Endothelial cell of umbilical vein (primary cell): ENCODE data around the gene GMCL2. TPM values are rescaled to one million over a fixed set of nuclear protein-coding genes. Genes with fewer than 3 reads are reported as not detected.

ENCODE experiments used
- BruUV-seq: library from RNA; stranded (reverse); fragments of 400-500 nt; replicated peaks from 2 replicates; lab custom pipeline; 2021; lab: Mats Ljungman, UMichigan
- CTCF ChIA-PET: fragments of 300-600, 350-600 bp; sonication (Branson Sonifier 250); formaldehyde crosslinking; loops from one replicate; lab custom pipeline; 2021; ENCODE audit warnings: antibody characterized with exemption, inconsistent platforms; lab: Charles Lee
- POLR2A ChIA-PET: fragments of 300-600, 350-600 bp; sonication (Branson Sonifier 250); formaldehyde crosslinking; loops from one replicate; lab custom pipeline; 2021; ENCODE audit warnings: antibody characterized with exemption, inconsistent platforms; lab: Charles Lee
- DNase-seq: peaks from one replicate; pipeline ENCODE4 v3.0.0-alpha.2; 2011; ENCODE audit warnings: low read depth, low spot score
- FAIRE-seq: peaks from 2 replicates; lab custom pipeline; 2011; peaks lifted over from hg19 to GRCh38; lab: Jason Lieb, UNC
- H2AFZ ChIP-seq: 2 replicates; pipeline ENCODE4 v1.6.0; 2012; ENCODE audit warnings: low read depth, low read length, control low read depth, inconsistent platforms
- H3K27ac ChIP-seq: 2 replicates; pipeline ENCODE4 v1.5.1; 2011; ENCODE audit warnings: low read depth, mild to moderate bottlenecking, control low read depth, low read length, moderate library complexity; ENCODE audit not compliant: insufficient read depth
- H3K27me3 ChIP-seq, 2 experiments: 2 replicates each; pipeline versions ENCODE4 v1.6.0 to v1.6.1; 2011; ENCODE audit warnings: low read length in 2 of 2, mixed read lengths in 1 of 2; ENCODE audit not compliant: control insufficient read depth in 2 of 2, insufficient read depth in 2 of 2
- H3K36me3 ChIP-seq, 2 experiments: 2 replicates in 1 of 2; 3 replicates in 1 of 2; pipeline ENCODE4 v1.5.1; 2011; ENCODE audit warnings: low read length in 2 of 2, mild to moderate bottlenecking in 1 of 2, moderate library complexity in 1 of 2; ENCODE audit not compliant: control insufficient read depth in 2 of 2, insufficient read depth in 2 of 2; ENCODE audit errors: extremely low read depth in 1 of 2
- H3K4me1 ChIP-seq: 3 replicates; pipeline ENCODE4 v1.5.1; 2011; ENCODE audit warnings: mild to moderate bottlenecking, low read length; ENCODE audit not compliant: control insufficient read depth, insufficient read depth; ENCODE audit errors: extremely low read depth
- H3K4me2 ChIP-seq: 2 replicates; pipeline ENCODE4 v1.6.1; 2011; ENCODE audit warnings: low read length, control low read depth, mixed read lengths; ENCODE audit not compliant: insufficient read depth
- H3K4me3 ChIP-seq, 3 experiments: fragments of 200-600 bp in 1 of 3; sonication (generic), shearing (Covaris generic) in 1 of 3; replicated peaks in 1 of 3; 2 replicates each; pipeline ENCODE4 v1.5.1; 2011 to 2016; ENCODE audit warnings: control low read depth in 3 of 3, low read length in 3 of 3, mild to moderate bottlenecking in 2 of 3, inconsistent platforms in 1 of 3, low read depth in 1 of 3, moderate library complexity in 1 of 3; ENCODE audit not compliant: insufficient read depth in 1 of 3
- H3K79me2 ChIP-seq: 2 replicates; pipeline ENCODE4 v1.6.0; 2012; ENCODE audit warnings: low read length, inconsistent platforms; ENCODE audit not compliant: control insufficient read depth, insufficient read depth
- H3K9ac ChIP-seq: replicated peaks from 2 replicates; pipeline ENCODE3; 2011; ENCODE audit warnings: low read length, control low read depth; ENCODE audit not compliant: insufficient read depth; ENCODE audit errors: extremely low read depth
- H3K9me1 ChIP-seq: replicated peaks from 3 replicates; pipeline ENCODE4 v1.6.0; 2011; ENCODE audit warnings: mild to moderate bottlenecking, low read length; ENCODE audit not compliant: control insufficient read depth, insufficient read depth; ENCODE audit errors: extremely low read depth
- H3K9me3 ChIP-seq: replicated peaks from 2 replicates; pipeline ENCODE4 v1.5.1; 2012; ENCODE audit warnings: low read length, inconsistent platforms; ENCODE audit not compliant: control insufficient read depth, insufficient read depth
- H4K20me1 ChIP-seq: replicated peaks from 2 replicates; pipeline ENCODE3; 2011; ENCODE audit warnings: mild to moderate bottlenecking, low read length; ENCODE audit not compliant: control insufficient read depth, insufficient read depth; ENCODE audit errors: extremely low read depth
- EZH2 ChIP-seq: IDR thresholded peaks from 2 replicates; pipeline ENCODE4 v1.6.1; 2012; ENCODE audit warnings: borderline replicate concordance, low read depth, mild to moderate bottlenecking, moderate library complexity, low read length, inconsistent platforms; ENCODE audit not compliant: severe bottlenecking
- FOS ChIP-seq: IDR thresholded peaks from 2 replicates; pipeline ENCODE4 v1.6.1; 2011; ENCODE audit warnings: mild to moderate bottlenecking, low read length, moderate library complexity, borderline replicate concordance; ENCODE audit not compliant: insufficient read depth
- GATA2 ChIP-seq: IDR thresholded peaks from 2 replicates; pipeline ENCODE4 v1.7.0; 2011; ENCODE audit warnings: low read depth, mild to moderate bottlenecking, moderate library complexity, mixed read lengths, low read length; ENCODE audit not compliant: insufficient read length, insufficient read depth
- JUN ChIP-seq: IDR thresholded peaks from 2 replicates; pipeline ENCODE4 v1.6.1; 2011; ENCODE audit warnings: borderline replicate concordance, low read depth; ENCODE audit not compliant: insufficient read length, insufficient read depth
- MYC ChIP-seq: IDR thresholded peaks from one replicate; pipeline ENCODE4 v1.6.1; 2011; ENCODE audit warnings: mild to moderate bottlenecking, low read depth, low read length
- POLR2A ChIP-seq: IDR thresholded peaks from 2 replicates; pipeline ENCODE4 v1.6.1; 2012; ENCODE audit warnings: low read depth, mild to moderate bottlenecking, control low read depth, low read length
- POLR2AphosphoS5 ChIP-seq: IDR thresholded peaks from 2 replicates; pipeline ENCODE4 v1.6.1; 2012; ENCODE audit warnings: low read depth, mild to moderate bottlenecking, control low read depth, low read length, moderate library complexity; ENCODE audit not compliant: insufficient read depth
- dilution Hi-C: fragments of 300-500 bp; cut with MboI; formaldehyde crosslinking; loops from one replicate; pipeline ENCODE4 v1.15.0; 2019; ENCODE audit warnings: low sequenced_read_pairs; ENCODE audit not compliant: extremely low pct_ligation_motif_present
- intact Hi-C: fragments of 100-400 bp; cut with micrococcal nuclease; formaldehyde crosslinking; loops from one replicate; pipeline ENCODE4 v1.10.0; 2022
- polyA plus RNA-seq, 4 experiments: library from polyadenylated mRNA; depleted of rRNA in 3 of 4; stranded (reverse) in 3 of 4; unstranded in 1 of 4; fragments of >200 nt; gene quantifications; 2 replicates each; pipeline versions ENCODE4 v1.2.1 to v1.2.3, GENCODE V29; 2011 to 2012; ENCODE audit warnings: missing spikeins in 1 of 4
- total RNA-seq: library from RNA; stranded (reverse); gene quantifications from 2 replicates; pipeline ENCODE4 v1.2.3, GENCODE V29; 2021
- TF ChIP-seq, protein P1 (sequence below): IDR thresholded peaks from 2 replicates; pipeline ENCODE4 v1.6.1; 2011; ENCODE audit not compliant: insufficient read depth, insufficient read length
- TF ChIP-seq, protein P2 (sequence below), 2 donors: IDR thresholded peaks; 1 replicate in 1 of 2; 2 replicates in 1 of 2; pipeline ENCODE4 v1.5.1; 2011; ENCODE audit warnings: low read length in 2 of 2, mild to moderate bottlenecking in 2 of 2, moderate library complexity in 2 of 2, control low read depth in 1 of 2, inconsistent platforms in 1 of 2, low read depth in 1 of 2; ENCODE audit not compliant: insufficient read depth in 1 of 2; ENCODE audit errors: extremely low read depth in 1 of 2

The GMCL2 gene
- total and polyA plus RNA-seq, 2 donors (not counting 3 experiments of a cell fraction or from before 2014, with no cell fraction given), result not detected

DNA sequence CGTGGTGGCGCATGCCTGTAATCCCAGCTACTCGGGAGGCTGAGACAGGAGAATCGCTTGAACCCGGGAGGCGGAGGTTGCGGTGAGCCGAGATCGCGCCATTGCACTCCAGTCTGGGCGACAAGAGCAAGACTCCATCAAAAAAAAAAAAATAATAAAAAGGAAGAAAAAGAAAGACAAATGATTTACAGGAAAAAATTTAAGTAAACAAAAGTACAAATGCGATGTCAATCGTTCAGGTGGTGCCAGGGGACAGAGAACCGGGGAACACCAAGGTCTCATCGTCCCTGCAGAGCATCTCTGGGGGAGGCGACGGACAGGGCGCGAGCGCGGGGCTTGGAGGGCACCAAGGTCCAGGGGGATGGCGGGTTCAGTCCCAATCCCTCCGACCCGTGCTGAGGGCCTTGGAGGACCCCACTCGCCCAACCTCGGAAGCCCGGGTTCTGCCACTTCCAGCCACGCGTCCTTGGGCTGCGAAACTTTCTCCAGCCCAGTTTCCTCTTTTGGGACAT, 16.6 kb upstream of the GMCL2 start:
- Histone ChIP-seq H4K20me1 (peaks cover 4% of the 10 kb centered on the region), H3K4me3 (peak overlapping the region; percentile 42 to 66 (median 57)), H3K9me3 (no peaks in the 10 kb centered on the region), H3K9ac (peak overlapping the region; percentile 60), H2AFZ (peak overlapping the region; percentile 58), H3K4me1 (peaks cover 22% of the 10 kb centered on the region), H3K9me1 (no peaks in the 10 kb centered on the region), H3K4me2 (peak overlapping the region; percentile 62), H3K27ac (peak overlapping the region; percentile 2), H3K79me2 (peaks cover 46% of the 10 kb centered on the region), H3K27me3 (no peaks in the 10 kb centered on the region), H3K36me3 (peaks cover 14 to 18% of the 10 kb centered on the region in 2 experiments)
- CTCF ChIA-PET, result interaction anchor here (0.9 to 1.1 kb wide), 2 partner anchors 34 to 128 kb away, joined by 3 to 9 read pairs; no protein-coding TSS in a partner anchor
- DNase-seq (no peak), FAIRE-seq (no peak)
- intact Hi-C loops (loop anchor here (1.0 to 2.0 kb wide), 4 partner anchors 29 to 127 kb away; partner anchors contain the start of gene PHYKPL), dilution Hi-C loops (no loop called here)
- TF ChIP-seq MYC (no peak), FOS (no peak), EZH2 (no peak), POLR2AphosphoS5 (no peak), GATA2 (no peak), POLR2A (no peak), JUN (no peak)
- TF ChIP-seq, protein P1, sequence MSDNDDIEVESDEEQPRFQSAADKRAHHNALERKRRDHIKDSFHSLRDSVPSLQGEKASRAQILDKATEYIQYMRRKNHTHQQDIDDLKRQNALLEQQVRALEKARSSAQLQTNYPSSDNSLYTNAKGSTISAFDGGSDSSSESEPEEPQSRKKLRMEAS, result no peak
- TF ChIP-seq, protein P2, sequence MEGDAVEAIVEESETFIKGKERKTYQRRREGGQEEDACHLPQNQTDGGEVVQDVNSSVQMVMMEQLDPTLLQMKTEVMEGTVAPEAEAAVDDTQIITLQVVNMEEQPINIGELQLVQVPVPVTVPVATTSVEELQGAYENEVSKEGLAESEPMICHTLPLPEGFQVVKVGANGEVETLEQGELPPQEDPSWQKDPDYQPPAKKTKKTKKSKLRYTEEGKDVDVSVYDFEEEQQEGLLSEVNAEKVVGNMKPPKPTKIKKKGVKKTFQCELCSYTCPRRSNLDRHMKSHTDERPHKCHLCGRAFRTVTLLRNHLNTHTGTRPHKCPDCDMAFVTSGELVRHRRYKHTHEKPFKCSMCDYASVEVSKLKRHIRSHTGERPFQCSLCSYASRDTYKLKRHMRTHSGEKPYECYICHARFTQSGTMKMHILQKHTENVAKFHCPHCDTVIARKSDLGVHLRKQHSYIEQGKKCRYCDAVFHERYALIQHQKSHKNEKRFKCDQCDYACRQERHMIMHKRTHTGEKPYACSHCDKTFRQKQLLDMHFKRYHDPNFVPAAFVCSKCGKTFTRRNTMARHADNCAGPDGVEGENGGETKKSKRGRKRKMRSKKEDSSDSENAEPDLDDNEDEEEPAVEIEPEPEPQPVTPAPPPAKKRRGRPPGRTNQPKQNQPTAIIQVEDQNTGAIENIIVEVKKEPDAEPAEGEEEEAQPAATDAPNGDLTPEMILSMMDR (IDR thresholded peaks at IDR 0.05; ENCODE audit: extremely low read depth in 1 of 2, insufficient read depth in 1 of 2, low read depth in 1 of 2, low read length in 2 of 2), result no peak
- TSS peak; percentile 80 for BruUV-seq
- POLR2A ChIA-PET, result interaction anchor here (0.7 to 1.5 kb wide), 8 partner anchors 10 to 128 kb away, joined by 3 to 13 read pairs (median 5); partner anchors contain the start of gene NHP2
